H9 (cell line): ENCODE measurements around the gene OSTN. TPM values are rescaled to one million over a fixed set of nuclear protein-coding genes. Genes with fewer than 3 reads are reported as not detected.

Experiments
- DNase-seq: peaks from one replicate; pipeline ENCODE4 v3.0.0-alpha.2; 2017
- H2AFZ ChIP-seq: one replicate; pipeline ENCODE4 v1.6.1; 2013; ENCODE audit warnings: mild to moderate bottlenecking, low read length, control low read depth, moderate library complexity
- H2AK5ac ChIP-seq: 2 replicates; pipeline ENCODE4 v1.6.1; 2013; ENCODE audit warnings: low read length, control low read depth, mixed read lengths; ENCODE audit not compliant: insufficient read length
- H2BK120ac ChIP-seq: one replicate; pipeline ENCODE4 v1.6.1; 2013; ENCODE audit warnings: low read depth, mild to moderate bottlenecking, low read length, control low read depth, inconsistent platforms; ENCODE audit not compliant: poor library complexity, severe bottlenecking
- H2BK12ac ChIP-seq: 2 replicates; pipeline ENCODE4 v1.6.1; 2013; ENCODE audit warnings: low read length, control low read depth, mixed read lengths, low read depth; ENCODE audit not compliant: insufficient read length
- H2BK15ac ChIP-seq: 2 replicates; pipeline ENCODE4 v1.6.1; 2013; ENCODE audit warnings: low read depth, low read length, control low read depth
- H2BK20ac ChIP-seq: one replicate; pipeline ENCODE4 v1.6.1; 2013; ENCODE audit warnings: low read depth, mild to moderate bottlenecking, low read length, control low read depth, inconsistent platforms; ENCODE audit not compliant: poor library complexity, severe bottlenecking
- H2BK5ac ChIP-seq: 2 replicates; pipeline ENCODE4 v1.6.1; 2013; ENCODE audit warnings: low read length, control low read depth, mixed read lengths; ENCODE audit not compliant: insufficient read length
- H3K14ac ChIP-seq: 2 replicates; pipeline ENCODE4 v1.6.1; 2013; ENCODE audit warnings: low read length, control low read depth; ENCODE audit not compliant: insufficient read depth
- H3K18ac ChIP-seq: 2 replicates; pipeline ENCODE4 v1.6.1; 2013; ENCODE audit warnings: low read depth, mild to moderate bottlenecking, mixed read lengths, low read length, control low read depth; ENCODE audit not compliant: insufficient read length
- H3K23ac ChIP-seq: 2 replicates; pipeline ENCODE4 v1.6.1; 2013; ENCODE audit warnings: low read length, control low read depth, mixed read lengths, low read depth; ENCODE audit not compliant: insufficient read length
- H3K23me2 ChIP-seq: 2 replicates; pipeline ENCODE4 v1.6.1; 2013; ENCODE audit warnings: low read depth, mild to moderate bottlenecking, mixed read lengths, low read length, control low read depth; ENCODE audit not compliant: insufficient read length, poor library complexity, severe bottlenecking
- H3K27ac ChIP-seq: 2 replicates; pipeline ENCODE4 v1.5.1; 2013; ENCODE audit warnings: low read length, control low read depth, mixed read lengths, low read depth; ENCODE audit not compliant: insufficient read length
- H3K27me3 ChIP-seq: 2 replicates; pipeline ENCODE4 v1.6.1; 2013; ENCODE audit warnings: low read length, control low read depth, inconsistent platforms; ENCODE audit not compliant: insufficient read depth
- H3K4ac ChIP-seq: 2 replicates; pipeline ENCODE4 v1.6.1; 2013; ENCODE audit warnings: low read depth, mild to moderate bottlenecking, control low read depth, inconsistent platforms, low read length, moderate library complexity
- H3K4me1 ChIP-seq: 2 replicates; pipeline ENCODE4 v1.6.1; 2013; ENCODE audit warnings: low read length, control low read depth, inconsistent platforms; ENCODE audit not compliant: insufficient read depth
- H3K4me2 ChIP-seq: 2 replicates; pipeline ENCODE4 v1.6.1; 2013; ENCODE audit warnings: low read length, control low read depth, mixed read lengths; ENCODE audit not compliant: insufficient read length, insufficient read depth
- H3K56ac ChIP-seq: 2 replicates; pipeline ENCODE4 v1.6.1; 2013; ENCODE audit warnings: low read depth, mild to moderate bottlenecking, mixed read lengths, low read length, control low read depth; ENCODE audit not compliant: insufficient read length
- H3K79me1 ChIP-seq: 2 replicates; pipeline ENCODE4 v1.6.1; 2013; ENCODE audit warnings: low read depth, mild to moderate bottlenecking, moderate library complexity, low read length, control low read depth, inconsistent platforms; ENCODE audit not compliant: insufficient read depth, poor library complexity, severe bottlenecking
- H3K79me2 ChIP-seq: 2 replicates; pipeline ENCODE4 v1.6.1; 2013; ENCODE audit warnings: low read length, control low read depth, inconsistent platforms; ENCODE audit not compliant: insufficient read depth
- H3K9ac ChIP-seq: 2 replicates; pipeline ENCODE4 v1.6.1; 2013; ENCODE audit warnings: low read length, control low read depth, mixed read lengths; ENCODE audit not compliant: insufficient read length; ENCODE audit errors: extremely low read depth
- H3K9me3 ChIP-seq: one replicate; pipeline ENCODE4 v1.6.1; 2013; ENCODE audit warnings: low read depth, low read length, inconsistent platforms; ENCODE audit not compliant: control insufficient read depth
- H3T11ph ChIP-seq: one replicate; pipeline ENCODE4 v1.6.1; 2013; ENCODE audit warnings: mild to moderate bottlenecking, low read length, control low read depth, inconsistent platforms
- H4K20me1 ChIP-seq: one replicate; pipeline ENCODE4 v1.6.1; 2013; ENCODE audit not compliant: control insufficient read depth, insufficient read length, insufficient read depth
- H4K5ac ChIP-seq: 2 replicates; pipeline ENCODE4 v1.6.1; 2013; ENCODE audit warnings: low read depth, mild to moderate bottlenecking, mixed read lengths, low read length, control low read depth; ENCODE audit not compliant: insufficient read length
- H4K8ac ChIP-seq: replicated peaks from 2 replicates; pipeline ENCODE4 v1.6.1; 2013; ENCODE audit warnings: low read length, control low read depth, mixed read lengths, low read depth; ENCODE audit not compliant: insufficient read length
- H4K91ac ChIP-seq: 2 replicates; pipeline ENCODE4 v1.6.1; 2013; ENCODE audit warnings: low read depth, mild to moderate bottlenecking, moderate library complexity, mixed read lengths, low read length, control low read depth; ENCODE audit not compliant: insufficient read length
- H3K27ac Mint-ChIP-seq, 3 experiments: 2 replicates in 2 of 3; 3 replicates in 1 of 3; pipeline ENCODE4 v1.8.0; 2020 to 2021; ENCODE audit warnings: mixed read lengths in 3 of 3, mild to moderate bottlenecking in 1 of 3, moderate library complexity in 1 of 3
- H3K27me3 Mint-ChIP-seq: 2 replicates; pipeline ENCODE4 v1.8.0; 2021; ENCODE audit warnings: low read depth, mild to moderate bottlenecking, moderate library complexity, mixed read lengths
- H3K36me3 Mint-ChIP-seq, 3 experiments: 2 replicates in 2 of 3; 3 replicates in 1 of 3; pipeline ENCODE4 v1.8.0; 2020 to 2021; ENCODE audit warnings: low read depth in 3 of 3, mixed read lengths in 3 of 3; ENCODE audit not compliant: insufficient read depth in 1 of 3
- H3K4me1 Mint-ChIP-seq, 2 experiments: 2 replicates each; pipeline ENCODE4 v1.8.0; 2020; ENCODE audit warnings: mixed read lengths in 2 of 2
- H3K4me3 Mint-ChIP-seq, 2 experiments: 2 replicates in 1 of 2; 3 replicates in 1 of 2; pipeline ENCODE4 v1.8.0; 2020 to 2021; ENCODE audit warnings: mild to moderate bottlenecking in 2 of 2, mixed read lengths in 2 of 2, moderate library complexity in 1 of 2
- H3K9me3 Mint-ChIP-seq, 2 experiments: 2 replicates in 1 of 2; 3 replicates in 1 of 2; pipeline ENCODE4 v1.8.0; 2020; ENCODE audit warnings: mild to moderate bottlenecking in 2 of 2, mixed read lengths in 2 of 2, moderate library complexity in 1 of 2
- CTCF ChIP-seq: fragments of 200-600 bp; sonication (generic); conservative IDR thresholded peaks from 3 replicates; pipeline ENCODE4 v1.8.0; 2021; ENCODE audit warnings: antibody characterized with exemption, mild to moderate bottlenecking
- WGBS: extraction: QIAGEN DNeasy Blood & Tissue Kit; methylation state at CpG from one replicate; pipeline ENCODE4 v1.1.7; 2013; ENCODE audit warnings: missing lambda C conversion rate, low lambda C conversion rate, mixed read lengths; ENCODE audit not compliant: insufficient read length; ENCODE audit errors: extremely low coverage; 5-methylcytosine and 5-hydroxymethylcytosine counted together
- total RNA-seq: library from RNA; stranded (reverse); gene quantifications from 2 replicates; pipeline ENCODE4 v1.2.1, GENCODE V29; 2021

The OSTN gene
- total RNA-seq, 1 experiment from 2014 or later, result 0.07 TPM

- Histone ChIP-seq H3T11ph (no peak overlapping the region), H3K79me2 (no peaks in the 10 kb centered on the region), H2BK120ac (no peak overlapping the region), H3K4me2 (no peak overlapping the region), H4K20me1 (no peaks in the 10 kb centered on the region), H3K18ac (no peak overlapping the region), H2AK5ac (no peak overlapping the region), H3K4me1 (no peaks in the 10 kb centered on the region), H2BK5ac (no peak overlapping the region), H4K5ac (no peak overlapping the region), H3K4ac (no peak overlapping the region), H2BK15ac (no peak overlapping the region), H3K23me2 (no peaks in the 10 kb centered on the region), H2BK12ac (no peak overlapping the region), H3K27me3 (no peaks in the 10 kb centered on the region), H3K79me1 (no peaks in the 10 kb centered on the region), H3K27ac (no peak overlapping the region), H3K9ac (no peak overlapping the region), H2BK20ac (no peak overlapping the region), H3K14ac (no peak overlapping the region), H2AFZ (no peak overlapping the region), H3K23ac (no peak overlapping the region), H3K9me3 (no peaks in the 10 kb centered on the region), H3K56ac (no peak overlapping the region), H4K8ac (no peak overlapping the region), H4K91ac (no peak overlapping the region)
- Mint-ChIP-seq H3K9me3 (no peaks in the 10 kb centered on the region; a peak in 1 of 5 replicates), H3K4me3 (no peak overlapping the region), H3K27me3 (no peaks in the 10 kb centered on the region), H3K36me3 (no peaks in the 10 kb centered on the region), H3K4me1 (peaks cover 6 to 17% of the 10 kb centered on the region in 2 experiments), H3K27ac (no peak overlapping the region)
- DNase-seq, result no peak
- WGBS, result no CpG with 5 or more reads among the region's 1 CpG
- TF ChIP-seq CTCF, result no peak
These were observed 47.6 kb downstream of the OSTN start for GRCh38 chr3:191246630-191247029.
